Activated T-helper 2 cell treated with anti-CD3 and anti-CD28 coated beads, Interferon-gamma antibody, Interleukin-2, Interleukin-4, amounts not matched to agents 10 μg/mL and 5 μg/mL and 100 μg/mL, durations not matched to agents 14 hours and 24 hours and 36 hours (primary cell): ENCODE measurements around the gene BNIP5. TPM values are rescaled to one million over a fixed set of nuclear protein-coding genes. Genes with fewer than 3 reads are reported as not detected.

ENCODE experiments used
- DNase-seq: peaks from one replicate; pipeline ENCODE4 v3.0.0; 2021; ENCODE audit warnings: low spot score
- H3K27ac Mint-ChIP-seq: one replicate; pipeline ENCODE4 v1.8.0; 2021; ENCODE audit warnings: mixed read lengths
- H3K27me3 Mint-ChIP-seq: one replicate; pipeline ENCODE4 v1.8.0; 2021; ENCODE audit warnings: low read depth, mixed read lengths
- H3K36me3 Mint-ChIP-seq: one replicate; pipeline ENCODE4 v1.8.0; 2021; ENCODE audit warnings: low read depth, mixed read lengths
- H3K4me1 Mint-ChIP-seq: one replicate; pipeline ENCODE4 v1.8.0; 2021; ENCODE audit warnings: low read depth, mixed read lengths
- H3K4me3 Mint-ChIP-seq: one replicate; pipeline ENCODE4 v1.8.0; 2021; ENCODE audit warnings: low read depth, mild to moderate bottlenecking, moderate library complexity, mixed read lengths
- H3K9me3 Mint-ChIP-seq: one replicate; pipeline ENCODE4 v1.8.0; 2021; ENCODE audit warnings: mixed read lengths
- intact Hi-C: fragments of 100-400 bp; cut with micrococcal nuclease; formaldehyde crosslinking; loops from one replicate; pipeline ENCODE4 v1.15.1; 2023
- total RNA-seq: library from RNA; stranded (reverse); gene quantifications from 2 replicates; pipeline ENCODE4 v1.2.3, GENCODE V29; 2022

The BNIP5 gene
- total RNA-seq, 1 donor from 2014 or later = not detected

DNA sequence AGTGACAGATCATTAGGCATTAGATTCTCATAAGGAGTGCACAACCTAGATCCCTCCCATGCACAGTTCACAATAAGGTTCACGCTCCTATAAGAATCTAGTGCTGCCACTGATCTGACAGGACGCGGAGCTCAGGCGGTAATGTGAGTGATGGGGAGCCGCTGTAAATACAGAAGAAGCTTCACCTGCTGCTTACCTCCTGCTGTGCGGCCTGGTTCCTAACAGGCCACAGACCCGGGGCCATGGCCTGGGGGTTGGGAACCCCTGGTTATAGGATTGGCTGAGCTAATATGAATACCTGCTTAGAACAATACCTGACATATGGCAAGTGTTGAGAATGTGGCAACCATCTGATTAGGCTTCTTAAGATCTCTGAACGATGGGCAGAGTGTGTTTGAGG, 64.5 kb downstream of the BNIP5 start:
- Mint-ChIP-seq H3K4me3 (no peak overlapping the region), H3K36me3 (no peaks in the 10 kb centered on the region), H3K27ac (no peak overlapping the region), H3K4me1 (no peaks in the 10 kb centered on the region), H3K27me3 (peaks cover 20% of the 10 kb centered on the region), H3K9me3 (no peaks in the 10 kb centered on the region)
- intact Hi-C loops = no loop called here
- DNase-seq = no peak

DNA sequence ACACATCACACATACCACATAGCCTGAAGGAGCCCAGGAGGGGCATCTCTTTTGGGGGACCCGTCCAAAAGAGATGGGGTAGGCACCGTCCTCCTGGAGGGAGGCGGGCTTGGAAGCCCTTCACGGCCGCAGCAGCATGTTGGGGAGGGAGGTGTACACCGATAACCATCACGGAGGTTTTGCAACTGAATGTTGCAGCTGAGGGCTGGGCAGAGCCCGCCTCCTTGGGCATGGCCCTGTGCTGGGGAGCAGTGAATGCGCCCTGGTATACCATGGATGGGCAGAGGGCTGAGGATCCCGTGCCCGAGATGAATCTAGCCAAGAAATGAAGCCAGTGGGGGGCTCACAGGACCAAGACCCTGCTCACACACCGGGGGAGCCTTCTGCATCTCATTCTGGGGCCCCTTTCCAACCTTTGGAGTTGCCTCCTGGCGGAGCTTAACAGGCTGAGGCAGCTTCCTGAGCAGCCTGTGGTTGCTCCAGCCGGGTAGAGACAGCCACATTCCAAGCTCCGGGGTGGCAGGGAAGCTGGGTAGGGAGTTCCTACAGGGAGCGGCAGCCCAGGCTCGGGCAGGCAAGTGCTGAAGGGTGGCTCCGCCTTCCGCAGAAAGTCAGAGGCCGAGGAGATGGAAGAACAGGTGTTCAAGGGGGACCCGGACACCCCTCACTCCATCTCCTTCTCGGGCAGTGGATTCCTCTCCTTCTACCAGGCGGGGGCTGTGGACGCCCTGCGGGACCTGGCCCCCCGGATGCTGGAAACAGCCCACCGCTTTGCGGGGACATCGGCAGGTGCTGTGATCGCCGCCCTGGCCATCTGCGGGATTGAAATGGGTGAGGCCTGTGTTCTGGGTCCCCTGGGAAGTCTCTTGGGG, 66.6 kb downstream of the BNIP5 start, which contains the start of gene PNPLA1:
TSS of gene PNPLA1 (plus strand) at position 227 of the 872 bp plus-strand sequence. CDS start at position 627, 400 bp downstream.
- intact Hi-C loops = no loop called here
- no peak for DNase-seq
- Mint-ChIP-seq H3K27ac (no peak within 1 kb of the TSS), H3K36me3 (no peaks in the 10 kb centered on the region), H3K4me1 (no peaks in the 10 kb centered on the region), H3K4me3 (no peak within 1 kb of the TSS), H3K9me3 (peaks cover 4% of the 10 kb centered on the region), H3K27me3 (peaks cover 10% of the 10 kb centered on the region)

DNA sequence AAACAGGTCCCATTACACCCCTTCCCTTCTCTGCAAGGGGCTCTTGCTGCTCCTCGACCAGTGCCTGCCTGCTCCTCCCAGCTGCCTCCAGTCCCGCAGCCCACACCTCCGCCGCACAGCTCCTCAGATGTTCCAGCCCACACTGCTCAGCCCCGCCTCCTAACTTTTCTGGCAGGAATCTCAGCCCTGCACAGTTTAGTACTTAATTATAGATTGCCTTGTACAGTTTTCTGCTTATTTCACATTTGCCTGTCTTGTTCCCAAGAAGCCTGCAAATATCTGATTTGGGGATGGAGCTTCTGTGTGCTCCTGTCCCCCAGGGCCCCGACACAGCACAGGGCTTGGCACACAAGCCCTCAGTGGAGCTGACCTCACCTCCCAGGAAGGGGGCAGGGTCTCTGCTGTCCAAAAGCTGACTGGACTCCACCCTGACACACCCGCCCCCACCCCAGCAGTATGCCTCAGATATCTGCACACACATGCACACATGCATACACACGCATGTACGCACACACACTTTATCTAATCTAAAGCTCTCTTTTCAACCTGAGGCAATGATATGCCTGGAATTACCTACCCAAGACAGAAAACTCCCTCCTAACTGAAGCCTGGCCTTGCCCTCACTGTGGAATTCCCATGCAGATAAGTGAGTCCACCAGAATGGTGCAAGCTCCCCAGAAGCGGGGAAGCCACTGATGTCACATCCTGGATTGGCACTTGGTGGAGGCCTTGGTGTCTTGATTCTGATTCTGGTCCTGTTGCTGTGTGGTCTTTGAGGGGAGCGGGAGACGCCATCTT, 68.0 kb downstream of the BNIP5 start:
- H3K9me3 Mint-ChIP-seq = peaks cover 4% of the 10 kb centered on the region
- no peak overlapping the region for H3K4me3 Mint-ChIP-seq
- no peaks in the 10 kb centered on the region for H3K36me3 Mint-ChIP-seq
- no peak for DNase-seq
- intact Hi-C loops = no loop called here
- peaks cover 8% of the 10 kb centered on the region for H3K27me3 Mint-ChIP-seq
- no peaks in the 10 kb centered on the region for H3K4me1 Mint-ChIP-seq
- no peak overlapping the region for H3K27ac Mint-ChIP-seq

DNA sequence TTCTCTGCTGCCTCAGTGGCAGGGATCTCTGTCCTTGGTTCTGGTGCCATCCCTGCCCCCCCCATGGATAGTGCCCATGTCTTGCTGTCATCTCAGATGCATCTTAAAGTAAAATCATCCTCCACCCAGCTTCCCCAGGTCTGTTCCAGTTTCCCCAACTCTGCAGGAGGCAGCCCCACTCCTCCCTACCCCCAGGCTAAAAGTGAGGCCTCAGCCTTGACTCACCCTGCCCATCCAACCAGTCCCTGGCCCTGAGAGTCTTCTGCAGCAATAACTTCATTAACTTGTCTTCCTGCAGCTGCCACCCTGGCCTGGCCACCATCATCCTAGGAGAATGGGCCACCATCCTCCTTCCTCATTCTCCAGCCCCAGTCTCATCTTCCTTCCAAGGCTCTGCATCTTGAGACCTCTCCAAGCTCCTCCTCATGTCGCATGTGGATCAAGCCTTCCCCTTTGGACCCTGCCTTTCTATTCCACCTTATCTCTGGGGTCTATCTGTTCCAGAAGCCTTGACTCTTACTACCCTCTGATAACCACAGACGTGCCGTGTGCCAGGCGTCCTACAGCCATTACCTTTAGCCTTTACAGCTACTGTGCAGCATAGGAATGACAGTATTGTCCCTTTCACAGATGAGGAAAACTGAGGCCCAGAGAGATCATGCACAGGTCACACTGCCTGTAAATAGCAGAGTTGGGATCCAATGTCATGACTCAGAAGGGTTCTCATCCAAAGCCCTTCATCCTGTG, 68.8 kb downstream of the BNIP5 start:
- Mint-ChIP-seq H3K4me1 (no peaks in the 10 kb centered on the region), H3K36me3 (no peaks in the 10 kb centered on the region), H3K27me3 (peaks cover 10% of the 10 kb centered on the region), H3K9me3 (peaks cover 4% of the 10 kb centered on the region), H3K4me3 (no peak overlapping the region), H3K27ac (no peak overlapping the region)
- intact Hi-C loops = no loop called here
- DNase-seq = no peak

DNA sequence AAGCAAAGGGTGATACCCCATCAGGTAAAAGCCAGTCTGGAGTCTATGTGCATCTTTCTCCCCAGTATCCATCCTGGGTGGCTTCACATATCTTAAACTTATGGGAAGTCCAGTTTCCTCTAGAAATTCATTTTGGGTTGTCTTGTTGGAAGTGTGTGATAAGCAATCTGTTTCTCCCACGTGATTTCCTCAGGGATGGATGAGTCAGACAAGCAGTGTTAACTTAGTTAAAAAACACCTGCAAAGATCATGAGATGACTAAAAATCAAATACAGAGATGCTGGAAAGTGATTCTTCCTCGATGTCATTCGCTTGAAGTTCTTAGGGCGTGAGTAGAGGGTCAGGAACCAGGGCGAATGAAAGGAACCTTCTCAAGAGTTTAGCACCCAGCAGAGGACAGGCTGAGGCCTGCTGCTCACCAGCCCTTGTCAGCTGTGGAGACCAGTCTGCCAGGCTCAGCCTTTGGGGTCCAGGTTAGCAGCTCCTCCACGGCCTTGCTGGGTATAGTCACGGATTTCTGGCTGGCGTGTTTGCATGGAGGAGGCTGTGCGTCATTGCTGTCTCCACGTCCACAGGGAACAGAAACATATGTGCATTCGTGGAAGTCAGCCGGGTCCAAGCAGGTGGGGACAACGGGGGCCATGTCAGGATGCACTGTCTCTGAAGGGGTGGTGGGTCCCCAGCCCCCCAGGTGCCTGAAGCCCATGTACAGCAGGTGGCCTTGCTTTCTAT, 69.6 kb downstream of the BNIP5 start:
- Mint-ChIP-seq H3K27me3 (peaks cover 12% of the 10 kb centered on the region), H3K4me1 (no peaks in the 10 kb centered on the region), H3K36me3 (no peaks in the 10 kb centered on the region), H3K9me3 (peaks cover 4% of the 10 kb centered on the region), H3K4me3 (no peak overlapping the region), H3K27ac (no peak overlapping the region)
- intact Hi-C loops = no loop called here
- DNase-seq = no peak

Other genes starting within 250 kb of the BNIP5 start
- gene MAPK13, start 206.4 kb downstream of the BNIP5 start, total RNA-seq = 34.7 and 37.5 TPM in 2 replicates
- gene BRPF3, start 140.1 kb downstream of the BNIP5 start, total RNA-seq = 20.2 and 24.1 TPM in 2 replicates
- gene PNPLA1, start 66.8 kb downstream of the BNIP5 start, total RNA-seq = not detected in 2 replicates
- gene ETV7, start 50.8 kb upstream of the BNIP5 start, total RNA-seq = 0.51 and 0.57 TPM in 2 replicates
- gene PXT1, start 106.0 kb upstream of the BNIP5 start, total RNA-seq = 0.14 and 0.27 TPM in 2 replicates
- 51.1 and 54.8 TPM in 2 replicates for gene KCTD20, start 106.1 kb upstream of the BNIP5 start, total RNA-seq
- 22.9 and 25.0 TPM in 2 replicates for gene STK38, start 210.6 kb upstream of the BNIP5 start, total RNA-seq